Spleen (tissue), 7 donors: ENCODE data around the gene DEPDC1B.

ENCODE experiments used
- CTCF ChIP-seq, 11 experiments: fragments of 200-600 bp in 7 of 11; fragments of 450-650 bp in 4 of 11; sonication (generic) in 4 of 11; IDR thresholded peaks in 8 of 11; conservative IDR thresholded peaks in 3 of 11; 1 replicate in 7 of 11; 2 replicates in 4 of 11; pipeline versions ENCODE4 v1.4.0 to v1.8.0; 2016 to 2021; ENCODE audit warnings: antibody characterized with exemption in 11 of 11, inconsistent platforms in 4 of 11, mild to moderate bottlenecking in 1 of 11
- POLR2AphosphoS5 ChIP-seq, 3 donors: sonication (generic); formaldehyde crosslinking; IDR thresholded peaks; one replicate each; pipeline ENCODE4 v1.5.1; 2017; ENCODE audit warnings: antibody characterized with exemption in 3 of 3
- donor health status: DM: no; HTN: no; CAD: no; lungs with moderate emphysema.
- donor health status: DM: no; HTN: no; CAD: no.
- donor health status: DM: no; HTN: no; CAD: no.

- TF ChIP-seq CTCF (IDR thresholded peaks at IDR 0.05 in 8 of 11, conservative IDR thresholded peaks at IDR 0.05 in 3 of 11) (no peak), POLR2AphosphoS5 (IDR thresholded peaks at IDR 0.05) (no peak)
These were observed 61.7 kb downstream of the DEPDC1B start for GRCh38 chr5:60638300-60638699.
